GM19438 (cell line): ENCODE results near the gene TNXB.
"Not testable (repeated sequence)": the region's sequence is repeated elsewhere in the genome, so short reads cannot be mapped to it uniquely, and the experiment has no call there.

ENCODE experiments used
- ATAC-seq: cut with Tn5 transposase; IDR thresholded peaks from one replicate; pipeline ENCODE4 v1.9.1; 2021; ENCODE audit warnings: low read depth; ENCODE audit not compliant: unreplicated experiment

The TNXB gene

GRCh38 chr6:32067521-32067920 lies 41.6 kb downstream of the TNXB start:
- ATAC-seq: not testable (repeated sequence)

GRCh38 chr6:32064706-32065105 lies 44.4 kb downstream of the TNXB start:
- no peak for ATAC-seq

GRCh38 chr6:32060966-32061655 lies 48.0 kb downstream of the TNXB start:
- ATAC-seq: no peak

- ATAC-seq: no peak
Measured at GRCh38 chr6:32058511-32058963, 50.6 kb downstream of the TNXB start.

GRCh38 chr6:32057966-32058365 lies 51.2 kb downstream of the TNXB start:
- no peak for ATAC-seq

GRCh38 chr6:32056254-32056653 lies 52.9 kb downstream of the TNXB start:
- no peak for ATAC-seq

GRCh38 chr6:32055756-32056155 lies 53.4 kb downstream of the TNXB start:
- not testable (repeated sequence) for ATAC-seq

GRCh38 chr6:32053314-32053713 lies 55.8 kb downstream of the TNXB start:
- not testable (repeated sequence) for ATAC-seq

- ATAC-seq: not testable (repeated sequence)
Measured at GRCh38 chr6:32052626-32053025, 56.5 kb downstream of the TNXB start.

GRCh38 chr6:32050562-32050961 lies 58.6 kb downstream of the TNXB start:
- ATAC-seq: no peak

GRCh38 chr6:32049736-32050135 lies 59.4 kb downstream of the TNXB start:
- ATAC-seq: not testable (repeated sequence)

GRCh38 chr6:32049149-32049548 lies 60.0 kb downstream of the TNXB start:
- ATAC-seq: not testable (repeated sequence)

GRCh38 chr6:32047855-32048766 lies 61.0 kb downstream of the TNXB start:
- no peak for ATAC-seq

GRCh38 chr6:32047539-32047854 lies 61.6 kb downstream of the TNXB start:
- ATAC-seq: no peak

- no peak for ATAC-seq
Measured at GRCh38 chr6:32047084-32047478, 62.1 kb downstream of the TNXB start.

- ATAC-seq: no peak
Measured at GRCh38 chr6:32046450-32047083, 62.6 kb downstream of the TNXB start.

- no peak for ATAC-seq
Measured at GRCh38 chr6:32045811-32046449, 63.2 kb downstream of the TNXB start.

- not testable (repeated sequence) for ATAC-seq
Measured at GRCh38 chr6:32044916-32045315, 64.2 kb downstream of the TNXB start.

GRCh38 chr6:32043589-32044380 lies 65.4 kb downstream of the TNXB start:
- not testable (repeated sequence) for ATAC-seq

- not testable (repeated sequence) for ATAC-seq
Measured at GRCh38 chr6:32042276-32042675, 66.9 kb downstream of the TNXB start.
